ENCODE data around the gene CHURC1. TPM values are rescaled to one million over a fixed set of nuclear protein-coding genes. Genes with fewer than 3 reads are reported as not detected.

CHURC1 gene
- total and polyA plus RNA-seq, 11 donors: 51.0 to 106 (median 72.3) TPM

DNA sequence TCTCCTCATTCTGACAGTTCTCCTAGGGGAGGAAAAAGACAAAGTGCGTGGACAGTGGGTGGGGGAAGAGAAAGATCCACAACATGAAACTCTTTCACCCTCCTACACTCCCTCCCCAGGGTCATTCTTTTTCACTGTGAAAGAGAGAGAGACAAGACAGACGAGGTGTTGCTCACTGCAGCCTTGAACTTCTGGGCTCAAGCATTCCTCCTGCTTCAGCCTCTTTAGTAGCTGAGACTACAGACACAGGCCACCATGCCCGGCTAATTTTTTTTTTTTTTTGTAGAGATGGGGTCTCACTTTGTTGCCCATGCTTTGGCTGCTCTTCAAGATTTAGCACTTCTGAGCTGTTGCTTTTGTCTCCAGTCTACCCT, 25.5 kb downstream of the CHURC1 start:
- ATAC-seq (no peak), DNase-seq (no peak)
- 78 to 93% (median 85%) methylated on average over 3 of the region's 3 CpGs for WGBS, 4 donors
- peaks cover 0 to 25% (median 12%) of the 10 kb centered on the region in 12 donors for H3K4me1 ChIP-seq
- TF ChIP-seq, protein P1, sequence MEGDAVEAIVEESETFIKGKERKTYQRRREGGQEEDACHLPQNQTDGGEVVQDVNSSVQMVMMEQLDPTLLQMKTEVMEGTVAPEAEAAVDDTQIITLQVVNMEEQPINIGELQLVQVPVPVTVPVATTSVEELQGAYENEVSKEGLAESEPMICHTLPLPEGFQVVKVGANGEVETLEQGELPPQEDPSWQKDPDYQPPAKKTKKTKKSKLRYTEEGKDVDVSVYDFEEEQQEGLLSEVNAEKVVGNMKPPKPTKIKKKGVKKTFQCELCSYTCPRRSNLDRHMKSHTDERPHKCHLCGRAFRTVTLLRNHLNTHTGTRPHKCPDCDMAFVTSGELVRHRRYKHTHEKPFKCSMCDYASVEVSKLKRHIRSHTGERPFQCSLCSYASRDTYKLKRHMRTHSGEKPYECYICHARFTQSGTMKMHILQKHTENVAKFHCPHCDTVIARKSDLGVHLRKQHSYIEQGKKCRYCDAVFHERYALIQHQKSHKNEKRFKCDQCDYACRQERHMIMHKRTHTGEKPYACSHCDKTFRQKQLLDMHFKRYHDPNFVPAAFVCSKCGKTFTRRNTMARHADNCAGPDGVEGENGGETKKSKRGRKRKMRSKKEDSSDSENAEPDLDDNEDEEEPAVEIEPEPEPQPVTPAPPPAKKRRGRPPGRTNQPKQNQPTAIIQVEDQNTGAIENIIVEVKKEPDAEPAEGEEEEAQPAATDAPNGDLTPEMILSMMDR (IDR thresholded peaks at IDR 0.05): no peak
- TF ChIP-seq POLR2A (IDR thresholded peaks at IDR 0.05): no peak
- H3K36me3 ChIP-seq: peaks cover 0 to 62% (median 9%) of the 10 kb centered on the region in 9 donors
- no peak overlapping the region for H3K4me3 ChIP-seq
- H3K27me3 ChIP-seq: no peaks in the 10 kb centered on the region
- H3K27ac ChIP-seq: no peak overlapping the region
- no peaks in the 10 kb centered on the region for H3K9me3 ChIP-seq
- intact Hi-C loops (cut with DNase I): no loop called here

DNA sequence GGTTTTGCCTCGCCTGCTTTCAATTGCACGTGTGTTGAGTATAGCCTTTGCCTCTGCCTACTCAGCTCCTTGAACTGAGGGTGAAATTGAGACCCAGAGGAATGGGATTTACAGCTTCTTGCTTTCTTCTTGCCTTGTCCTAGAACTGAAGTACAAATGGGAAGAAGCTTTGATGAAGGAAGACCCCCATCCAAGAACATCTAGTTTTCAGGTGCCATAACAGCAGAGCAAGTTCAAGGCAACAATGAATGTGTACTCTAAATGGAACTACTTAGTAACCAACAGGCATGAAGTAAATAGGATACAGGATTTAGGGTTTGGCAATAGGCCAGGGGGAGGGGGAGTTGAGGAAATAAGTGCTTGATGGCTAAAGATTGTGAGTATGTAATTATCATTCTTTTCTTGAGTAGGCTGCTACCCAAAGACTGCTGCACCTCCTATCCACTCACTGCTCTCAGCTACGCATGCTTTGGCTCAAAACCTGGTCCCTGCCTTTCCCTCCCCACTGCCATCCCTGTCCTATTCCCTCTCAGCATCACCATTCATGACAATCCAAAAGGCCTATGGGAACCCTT, 26.2 kb downstream of the CHURC1 start:
- no peak overlapping the region for H3K27ac ChIP-seq
- H3K27me3 ChIP-seq: no peaks in the 10 kb centered on the region
- H3K4me3 ChIP-seq: no peak overlapping the region
- TF ChIP-seq, protein P1 (IDR thresholded peaks at IDR 0.05): no peak
- no peak for TF ChIP-seq POLR2A (IDR thresholded peaks at IDR 0.05)
- peaks cover 0 to 61% (median 8%) of the 10 kb centered on the region in 9 donors for H3K36me3 ChIP-seq
- WGBS, 4 donors: 89 to 97% (median 96%) methylated on average over 3 of the region's 3 CpGs
- DNase-seq: no peak
- no peaks in the 10 kb centered on the region for H3K9me3 ChIP-seq
- peaks cover 0 to 19% (median 10%) of the 10 kb centered on the region in 12 donors for H3K4me1 ChIP-seq
- intact Hi-C loops (cut with DNase I): no loop called here
- no peak for ATAC-seq

DNA sequence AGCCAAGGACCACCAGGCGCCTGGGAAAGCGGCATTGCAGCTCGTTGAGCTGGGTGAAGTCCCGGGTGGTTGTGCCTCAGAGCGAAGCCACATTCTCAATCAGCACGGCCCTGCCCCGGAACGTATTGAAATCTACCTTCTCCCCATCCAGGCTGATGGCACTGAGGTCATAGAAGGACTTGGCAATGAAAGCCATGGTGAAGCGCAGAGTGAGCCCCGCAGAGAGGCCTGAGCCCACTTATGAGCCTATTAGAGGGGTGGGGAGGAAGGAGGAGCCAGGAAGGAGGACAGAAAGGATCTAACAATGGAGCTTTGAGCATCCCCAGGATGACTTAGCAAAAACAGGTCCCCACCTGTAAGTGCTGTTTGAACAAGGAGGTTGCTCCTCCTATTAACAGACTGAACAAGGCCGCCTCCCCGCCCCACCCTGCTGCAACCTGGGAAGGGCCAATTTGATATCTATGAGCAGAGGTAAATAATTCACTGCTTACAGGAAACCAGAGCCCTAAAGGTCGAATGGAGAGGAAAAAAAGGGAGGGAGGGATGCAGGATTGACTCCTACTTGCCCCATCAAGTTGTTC, 28.4 kb downstream of the CHURC1 start, which contains the start of gene GPX2:
GPX2 (minus strand) TSS at position 215 of the 581 bp plus-strand sequence; CDS start at position 196, 19 bp downstream.
- TF ChIP-seq POLR2A (IDR thresholded peaks at IDR 0.05): no peak
- TF ChIP-seq, protein P1 (IDR thresholded peaks at IDR 0.05): no peak
- WGBS, 4 donors: 87 to 93% (median 89%) methylated on average over 10 to 13 of the region's 13 CpGs
- intact Hi-C loops (cut with DNase I): no loop called here
- ATAC-seq (no peak), DNase-seq (no peak)
- Histone ChIP-seq H3K27ac (no peak within 1 kb of the TSS), H3K36me3 (peaks cover 0 to 59% (median 8%) of the 10 kb centered on the region in 9 donors), H3K4me3 (no peak within 1 kb of the TSS), H3K27me3 (no peaks in the 10 kb centered on the region), H3K4me1 (peaks cover 0 to 6% (median 1%) of the 10 kb centered on the region in 12 donors), H3K9me3 (no peaks in the 10 kb centered on the region)

DNA sequence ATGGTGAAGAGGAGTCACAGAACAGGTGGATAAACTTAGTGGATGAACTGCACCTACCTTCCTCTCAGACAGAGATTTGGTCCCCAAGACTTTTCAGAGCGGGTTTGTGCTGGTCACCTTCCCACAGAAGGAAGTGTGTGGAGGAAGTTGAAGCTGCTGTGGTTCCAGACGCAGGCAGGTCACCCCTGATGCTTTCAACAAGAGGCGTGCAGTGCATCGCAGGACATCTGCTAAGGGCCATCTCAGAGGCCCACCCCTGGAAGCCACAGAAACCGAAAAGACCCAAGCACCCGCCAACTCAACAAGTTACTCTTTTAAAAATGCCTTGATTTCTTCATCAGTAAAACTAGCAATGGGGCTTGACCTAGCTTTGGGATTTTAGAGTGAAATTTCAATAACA, 29.3 kb downstream of the CHURC1 start:
- H3K27ac ChIP-seq: no peak overlapping the region
- intact Hi-C loops (cut with DNase I): no loop called here
- WGBS, 4 donors: 74 to 95% (median 82%) methylated on average over 6 of the region's 6 CpGs
- no peaks in the 10 kb centered on the region for H3K9me3 ChIP-seq
- DNase-seq (no peak), ATAC-seq (no peak)
- no peak overlapping the region for H3K4me3 ChIP-seq
- no peaks in the 10 kb centered on the region for H3K27me3 ChIP-seq
- TF ChIP-seq, protein P1 (IDR thresholded peaks at IDR 0.05): no peak
- no peak for TF ChIP-seq POLR2A (IDR thresholded peaks at IDR 0.05)
- H3K4me1 ChIP-seq: peaks cover 0 to 8% (median 5%) of the 10 kb centered on the region in 12 donors
- H3K36me3 ChIP-seq: peaks cover 0 to 57% (median 9%) of the 10 kb centered on the region in 9 donors
